ENCODE measurements around the gene SEZ6L. TPM values are rescaled to one million over a fixed set of nuclear protein-coding genes. Genes with fewer than 3 reads are reported as not detected.

The SEZ6L gene
- polyA plus RNA-seq, 3 donors = 0.15 to 0.30 (median 0.20) TPM

GRCh38 chr22:26234296-26234695 lies 65.0 kb downstream of the SEZ6L start:
- DNase-seq (ENCODE audit: extremely low read depth in 1 of 11, low read depth in 9 of 11, low spot score in 4 of 11) = no peak

DNA sequence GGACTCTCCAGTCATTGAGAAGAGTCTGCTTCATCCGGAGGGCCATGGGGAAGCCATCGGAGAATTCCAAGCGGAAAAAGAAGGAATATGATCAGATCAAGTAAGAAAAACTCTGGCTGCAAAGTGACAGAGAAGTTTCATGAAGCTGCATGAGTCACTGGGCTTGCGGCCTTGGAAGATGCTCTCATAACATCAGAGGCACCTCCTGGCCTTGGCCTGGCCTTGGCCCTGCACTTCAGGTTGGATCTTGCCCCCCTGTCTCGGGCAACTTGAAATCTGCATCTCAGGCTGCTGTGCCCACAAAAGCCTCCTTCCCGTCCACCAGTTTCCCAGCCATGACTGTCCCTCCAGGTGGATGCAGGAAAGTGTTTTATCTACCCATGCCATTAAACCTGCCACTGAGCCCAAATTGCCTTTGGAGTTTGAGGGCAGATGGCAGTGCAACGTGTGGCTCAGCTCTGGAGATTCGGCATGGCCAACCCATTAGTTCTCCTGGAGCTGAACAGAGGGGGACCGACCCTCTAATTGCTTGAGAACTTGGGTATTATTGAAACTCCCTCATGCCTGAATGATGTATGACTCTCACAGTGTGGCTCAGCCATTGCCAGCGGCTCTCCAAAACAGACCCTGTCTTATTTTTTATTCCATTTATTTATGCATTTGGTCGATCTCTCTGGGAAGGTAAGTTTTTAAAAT lies 66.7 kb downstream of the SEZ6L start:
- DNase-seq (ENCODE audit: extremely low read depth in 1 of 11, low read depth in 9 of 11, low spot score in 4 of 11) = no peak

GRCh38 chr22:26236991-26237390 lies 67.7 kb downstream of the SEZ6L start:
- DNase-seq (ENCODE audit: extremely low read depth in 1 of 11, low read depth in 9 of 11, low spot score in 4 of 11) = no peak

DNA sequence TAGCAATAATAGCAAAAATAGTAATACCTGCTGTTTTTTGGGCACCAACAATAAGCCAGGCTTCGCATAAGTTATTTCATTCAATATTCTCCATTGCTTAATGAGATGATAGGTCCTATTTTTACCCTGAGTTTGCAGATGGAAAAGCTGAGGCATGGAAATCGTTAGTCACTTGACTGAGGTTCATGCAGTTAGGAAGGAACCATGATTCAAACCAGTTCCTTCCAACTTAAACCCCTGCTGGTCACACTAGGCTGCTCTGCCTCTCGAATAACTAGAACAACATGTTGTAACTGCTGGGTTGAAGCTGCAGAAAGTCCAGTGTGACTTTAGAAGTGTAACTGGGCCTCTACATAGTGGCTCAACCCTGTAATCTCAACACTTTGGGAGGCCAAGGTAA lies 69.3 kb downstream of the SEZ6L start:
- DNase-seq (ENCODE audit: extremely low read depth in 1 of 11, low read depth in 9 of 11, low spot score in 4 of 11) = no peak

- DNase-seq (ENCODE audit: extremely low read depth in 1 of 11, low read depth in 9 of 11, low spot score in 4 of 11) = no peak
Observed at GRCh38 chr22:26239581-26239980, 70.3 kb downstream of the SEZ6L start.

DNA sequence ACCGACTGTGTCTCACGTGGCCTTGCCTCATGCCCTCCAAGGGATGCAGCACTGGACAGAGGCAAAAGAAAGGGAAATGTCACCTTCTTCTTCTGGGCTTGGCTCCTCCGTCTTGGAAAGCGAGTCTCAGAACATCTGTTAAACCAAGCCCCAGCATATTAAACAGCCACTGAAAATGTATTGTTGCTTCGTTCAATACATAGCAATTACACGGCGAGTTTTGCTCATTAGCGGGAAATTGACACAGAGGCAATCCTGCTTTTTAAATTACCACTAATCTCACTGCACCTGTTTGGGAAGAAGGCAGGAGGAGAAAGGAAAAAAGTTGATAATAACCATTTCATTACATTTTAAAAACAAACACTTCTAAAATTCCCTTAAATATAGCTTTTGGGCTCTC lies 72.1 kb downstream of the SEZ6L start:
- no peak for DNase-seq (ENCODE audit: extremely low read depth in 1 of 11, low read depth in 9 of 11, low spot score in 4 of 11)

- no peak for DNase-seq (ENCODE audit: extremely low read depth in 1 of 11, low read depth in 9 of 11, low spot score in 4 of 11)
Observed at GRCh38 chr22:26245001-26245400, 75.7 kb downstream of the SEZ6L start.

DNA sequence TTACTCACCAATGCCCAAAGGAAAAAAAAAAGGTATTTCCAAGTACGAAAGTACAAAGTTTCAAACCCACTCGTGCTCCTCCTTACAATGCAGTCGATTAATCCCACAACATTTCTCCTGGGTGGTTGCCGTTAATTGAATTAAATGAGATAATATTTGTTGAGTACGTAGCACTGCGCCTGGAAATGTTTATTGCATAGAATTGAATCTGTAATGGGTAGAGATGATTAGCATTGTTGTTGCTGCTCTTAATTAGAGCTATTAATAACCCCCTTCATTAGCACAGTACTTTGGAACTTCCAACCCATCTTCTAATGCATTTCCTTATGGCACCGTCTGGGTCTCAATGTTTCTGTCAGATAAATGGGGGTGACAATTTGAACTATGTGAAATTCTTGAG lies 77.3 kb downstream of the SEZ6L start:
- DNase-seq (ENCODE audit: extremely low read depth in 1 of 11, low read depth in 9 of 11, low spot score in 4 of 11) = no peak

GRCh38 chr22:26251869-26252268 lies 82.6 kb downstream of the SEZ6L start:
- no peak for DNase-seq (ENCODE audit: extremely low read depth in 1 of 11, low read depth in 9 of 11, low spot score in 4 of 11)

GRCh38 chr22:26259510-26259909 lies 90.2 kb downstream of the SEZ6L start:
- peak in 10 of 11 donors; percentile 4 to 32 (median 24) for DNase-seq (ENCODE audit: extremely low read depth in 1 of 11, low read depth in 9 of 11, low spot score in 4 of 11)

GRCh38 chr22:26264162-26264561 lies 94.9 kb downstream of the SEZ6L start:
- DNase-seq (ENCODE audit: extremely low read depth in 1 of 11, low read depth in 9 of 11, low spot score in 4 of 11) = no peak

DNA sequence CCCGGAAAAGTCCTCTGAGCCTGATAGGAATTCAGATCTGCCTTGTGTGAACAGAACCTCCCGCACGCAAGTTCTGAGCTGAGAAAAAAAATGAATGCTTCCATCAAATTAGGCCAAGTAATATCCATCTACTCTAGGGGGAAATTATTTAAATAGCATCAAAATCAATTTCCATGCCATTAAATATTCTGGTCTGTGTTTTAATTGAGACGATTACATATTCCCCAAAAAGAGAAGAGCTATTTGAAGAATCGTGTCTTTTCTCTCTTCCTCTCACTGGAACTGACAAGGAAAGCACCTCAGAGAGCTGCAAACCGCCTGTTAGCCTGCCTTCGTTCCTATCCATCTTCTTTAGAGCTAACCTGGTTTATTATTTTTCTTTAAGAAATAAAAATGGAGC lies 96.0 kb downstream of the SEZ6L start:
- no peak for DNase-seq (ENCODE audit: extremely low read depth in 1 of 11, low read depth in 9 of 11, low spot score in 4 of 11)

DNA sequence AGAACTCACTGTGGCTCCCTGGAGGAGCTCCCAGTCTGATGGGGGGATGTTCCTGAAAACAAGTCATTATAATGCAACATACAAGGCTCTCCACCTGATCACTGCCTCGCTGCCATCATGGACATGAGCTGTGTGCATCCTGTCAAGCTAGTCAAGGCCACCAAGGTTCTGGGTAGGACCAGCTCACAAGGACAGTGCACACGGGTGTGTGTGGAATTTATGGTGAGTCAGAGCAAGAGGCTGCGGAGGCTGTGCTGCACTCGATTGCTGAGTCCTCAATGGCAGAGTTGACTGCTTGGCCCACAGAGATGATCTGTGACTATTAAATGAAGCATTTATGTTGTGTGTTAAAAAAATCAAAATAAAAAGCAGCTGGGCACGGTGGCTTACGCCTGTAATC lies 96.6 kb downstream of the SEZ6L start:
- DNase-seq (ENCODE audit: extremely low read depth in 1 of 11, low read depth in 9 of 11, low spot score in 4 of 11) = no peak

- no peak for DNase-seq (ENCODE audit: extremely low read depth in 1 of 11, low read depth in 9 of 11, low spot score in 4 of 11)
Observed at GRCh38 chr22:26267856-26268255, 98.6 kb downstream of the SEZ6L start.

DNA sequence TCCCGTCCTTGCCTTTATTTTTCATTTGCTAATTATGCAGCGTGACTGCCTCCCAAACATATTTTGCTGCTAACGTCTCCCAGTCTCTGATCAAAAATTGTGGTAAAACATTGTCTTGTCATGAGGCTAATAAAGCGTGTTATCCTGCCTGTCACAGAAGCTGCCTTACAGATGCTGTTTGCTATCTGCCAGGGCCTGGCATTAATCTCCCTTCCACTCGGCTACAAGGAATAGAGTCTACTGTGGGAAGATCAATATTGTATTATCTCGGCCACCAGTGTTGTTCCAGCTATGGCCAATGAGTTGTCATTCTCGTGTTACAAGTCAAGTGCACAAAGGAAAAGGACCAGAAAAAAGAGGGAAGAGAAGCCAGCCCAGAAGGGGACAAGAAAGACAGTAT lies 100.3 kb downstream of the SEZ6L start:
- DNase-seq (ENCODE audit: extremely low read depth in 1 of 11, low read depth in 9 of 11, low spot score in 4 of 11) = no peak

GRCh38 chr22:26271427-26271826 lies 102.2 kb downstream of the SEZ6L start:
- no peak for DNase-seq (ENCODE audit: extremely low read depth in 1 of 11, low read depth in 9 of 11, low spot score in 4 of 11)

DNA sequence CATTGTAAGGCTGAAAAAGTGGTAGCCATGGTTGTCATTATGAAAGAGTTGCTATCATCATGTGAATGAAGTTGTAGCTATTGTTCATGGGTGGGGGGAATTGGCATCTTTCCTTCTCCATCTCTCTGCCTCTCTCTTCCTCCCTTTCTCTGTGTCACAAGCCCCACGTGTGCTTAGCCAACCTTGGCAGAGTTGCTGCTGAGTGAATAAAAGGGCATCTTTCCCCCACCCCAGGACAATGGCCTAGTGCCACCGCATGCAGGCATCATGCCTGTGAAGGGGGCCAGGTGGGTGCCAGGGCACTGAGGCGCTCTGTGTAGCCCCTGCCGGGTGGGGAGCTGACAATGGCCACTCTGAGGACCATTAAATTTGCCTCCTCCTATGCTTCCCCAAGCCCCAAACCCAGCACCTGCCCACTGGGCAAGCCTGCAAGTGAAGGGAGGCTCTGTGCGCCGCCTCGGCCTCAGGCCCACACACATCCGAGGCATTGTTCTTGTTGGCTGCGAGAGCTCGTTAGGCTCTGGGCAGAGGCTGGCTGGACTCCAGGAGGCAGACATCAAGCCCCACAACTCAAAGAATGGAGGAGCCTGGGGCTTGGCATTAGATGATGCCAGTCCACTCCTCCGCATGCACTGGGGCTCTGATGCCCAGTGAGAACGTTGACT lies 103.9 kb downstream of the SEZ6L start:
- no peak for DNase-seq (ENCODE audit: extremely low read depth in 1 of 11, low read depth in 9 of 11, low spot score in 4 of 11)

DNA sequence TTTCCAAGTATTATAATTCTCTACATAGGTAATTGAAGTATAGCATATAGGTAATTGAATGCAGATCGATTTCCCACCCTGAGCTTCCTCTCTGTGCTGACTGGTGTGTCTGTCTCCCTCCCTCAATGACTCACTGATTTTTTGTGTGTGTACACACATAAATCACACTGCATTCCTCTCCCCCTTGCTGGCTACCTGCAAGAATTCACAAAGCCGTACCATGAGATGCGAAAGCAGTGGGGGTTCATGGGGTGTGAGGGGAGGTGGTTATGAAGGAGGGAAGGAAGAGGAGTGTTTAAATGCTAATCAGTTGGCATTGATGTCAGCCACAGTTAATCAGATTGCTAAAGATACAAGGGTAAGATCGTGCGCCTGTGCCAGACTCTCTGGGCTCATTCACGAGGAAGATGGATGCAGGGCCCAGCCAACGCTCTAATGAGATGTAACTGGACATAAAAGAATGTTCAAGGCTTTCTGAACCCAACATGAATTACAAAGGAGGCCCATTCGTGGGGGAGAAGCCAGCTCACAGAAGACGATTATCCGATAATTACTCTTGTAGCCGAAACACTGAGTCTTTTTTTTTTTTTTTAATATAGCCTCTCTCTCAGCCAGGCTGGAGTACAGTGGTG lies 107.4 kb downstream of the SEZ6L start:
- DNase-seq (ENCODE audit: extremely low read depth in 1 of 11, low read depth in 9 of 11, low spot score in 4 of 11) = no peak

DNA sequence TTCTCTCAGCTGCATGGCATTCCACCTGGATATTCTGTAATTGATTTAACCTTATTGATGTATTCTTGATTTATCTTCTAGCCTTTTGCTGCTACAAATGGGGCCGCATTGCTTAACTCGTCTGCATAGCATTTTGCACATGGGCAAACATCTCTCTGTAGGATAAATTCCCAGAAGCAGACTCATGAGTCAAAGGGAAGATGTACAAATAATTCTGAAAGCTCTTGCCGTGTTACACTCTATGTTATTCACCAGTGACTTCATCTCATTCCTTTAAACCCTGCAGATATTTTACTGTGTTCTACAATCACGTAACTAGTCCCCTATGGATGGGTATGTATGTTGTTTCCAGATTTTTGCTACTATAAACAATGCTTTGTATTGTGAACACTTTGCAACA lies 112.7 kb downstream of the SEZ6L start:
- DNase-seq (ENCODE audit: extremely low read depth in 1 of 11, low read depth in 9 of 11, low spot score in 4 of 11) = no peak

DNA sequence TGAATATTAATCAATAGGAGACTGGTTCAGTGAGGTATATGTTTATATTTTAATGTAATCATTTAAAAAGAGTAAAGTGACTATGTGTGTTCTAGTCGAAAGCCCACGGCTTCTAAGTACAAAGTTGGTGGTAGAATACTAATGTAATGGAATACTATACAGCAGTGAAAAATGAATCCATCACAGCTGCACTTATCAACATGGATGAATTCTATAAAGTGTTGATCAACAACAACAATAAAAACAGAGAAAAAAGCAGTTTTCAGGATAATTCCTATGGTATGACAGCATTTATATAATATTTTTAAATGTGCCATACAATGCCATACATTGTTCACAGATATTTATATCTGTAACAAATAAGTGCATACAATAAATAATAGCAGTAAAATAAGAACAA lies 114.1 kb downstream of the SEZ6L start:
- no peak for DNase-seq (ENCODE audit: extremely low read depth in 1 of 11, low read depth in 9 of 11, low spot score in 4 of 11)

GRCh38 chr22:26285632-26286031 lies 116.4 kb downstream of the SEZ6L start:
- no peak for DNase-seq (ENCODE audit: extremely low read depth in 1 of 11, low read depth in 9 of 11, low spot score in 4 of 11)

Measured in renal cortex interstitium (tissue), 11 donors.